ENCODE measurements around the gene AQP3. TPM values are rescaled to one million over a fixed set of nuclear protein-coding genes. Genes with fewer than 3 reads are reported as not detected.

Gene AQP3
- total and polyA plus RNA-seq, 2 of the 13 experiments (the other 11 are each of a cell fraction or from before 2014, with no cell fraction given) = 1.4 to 5.5 TPM

DNA sequence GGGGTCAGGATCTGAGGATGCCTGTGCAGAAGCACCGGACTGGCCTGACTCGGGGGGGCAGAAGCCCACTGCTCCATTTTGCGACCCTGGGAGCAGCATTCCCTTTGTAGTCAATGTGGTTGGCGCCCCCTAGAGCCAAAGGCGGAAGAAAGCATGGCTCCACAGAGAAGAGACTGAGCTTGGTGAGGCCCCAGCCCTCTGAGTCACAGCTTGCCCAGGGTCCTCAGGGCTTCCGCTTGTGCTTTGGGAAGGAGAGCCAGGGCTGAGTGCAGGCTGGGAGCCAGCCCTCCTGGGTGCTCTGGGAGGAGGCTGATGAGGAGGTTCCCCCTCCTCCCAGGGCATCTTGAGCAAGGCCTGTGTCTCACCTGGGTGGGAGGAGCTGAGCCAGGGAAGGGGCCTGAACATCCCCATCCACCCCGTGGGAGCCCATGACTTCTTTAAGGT lies 5.5 kb upstream of the AQP3 start (continued):
- TF ChIP-seq ZBTB3 (CRISPR knock-in tag; IDR thresholded peaks at IDR 0.05; ENCODE audit: borderline replicate concordance, low read depth) (no peak), ETV5 (CRISPR knock-in tag; IDR thresholded peaks at IDR 0.05; ENCODE audit: borderline replicate concordance) (peak; percentile 61; the same call in 1 of the 2 replicates), MATR3 (CRISPR knock-in tag; IDR thresholded peaks at IDR 0.05) (no peak), RCOR2 (CRISPR knock-in tag; IDR thresholded peaks at IDR 0.05) (no peak), MAZ (IDR thresholded peaks at IDR 0.05; ENCODE audit: borderline replicate concordance, low read depth, low read length) (no peak), MAZ (CRISPR knock-in tag; IDR thresholded peaks at IDR 0.05; ENCODE audit: low read depth) (0 out of 2 replicates have a peak, but pooled peaks have one; percentile 30), ZNF672 (CRISPR knock-in tag; IDR thresholded peaks at IDR 0.05) (no peak), SALL1 (CRISPR knock-in tag; IDR thresholded peaks at IDR 0.05) (no peak; the same call in 1 of the 2 replicates), RAD51 (IDR thresholded peaks at IDR 0.05; ENCODE audit: borderline replicate concordance) (no peak)
- TF ChIP-seq, protein P1, sequence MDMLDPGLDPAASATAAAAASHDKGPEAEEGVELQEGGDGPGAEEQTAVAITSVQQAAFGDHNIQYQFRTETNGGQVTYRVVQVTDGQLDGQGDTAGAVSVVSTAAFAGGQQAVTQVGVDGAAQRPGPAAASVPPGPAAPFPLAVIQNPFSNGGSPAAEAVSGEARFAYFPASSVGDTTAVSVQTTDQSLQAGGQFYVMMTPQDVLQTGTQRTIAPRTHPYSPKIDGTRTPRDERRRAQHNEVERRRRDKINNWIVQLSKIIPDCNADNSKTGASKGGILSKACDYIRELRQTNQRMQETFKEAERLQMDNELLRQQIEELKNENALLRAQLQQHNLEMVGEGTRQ (IDR thresholded peaks at IDR 0.05; ENCODE audit: low read depth, low read length) = no peak
- TF ChIP-seq, protein P1 (CRISPR knock-in tag; IDR thresholded peaks at IDR 0.05; ENCODE audit: borderline replicate concordance) = no peak
- TF ChIP-seq, protein P2, sequence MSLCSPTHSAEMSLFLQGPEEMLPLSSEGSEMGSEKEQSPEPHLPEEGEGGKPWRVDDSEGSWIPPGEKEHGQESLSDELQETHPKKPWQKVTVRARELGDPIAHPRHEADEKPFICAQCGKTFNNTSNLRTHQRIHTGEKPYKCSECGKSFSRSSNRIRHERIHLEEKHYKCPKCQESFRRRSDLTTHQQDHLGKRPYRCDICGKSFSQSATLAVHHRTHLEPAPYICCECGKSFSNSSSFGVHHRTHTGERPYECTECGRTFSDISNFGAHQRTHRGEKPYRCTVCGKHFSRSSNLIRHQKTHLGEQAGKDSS (CRISPR knock-in tag; IDR thresholded peaks at IDR 0.05; ENCODE audit: borderline replicate concordance, low read depth) = peak; percentile 54; the same call in 1 of the 2 replicates
- TF ChIP-seq, protein P3, sequence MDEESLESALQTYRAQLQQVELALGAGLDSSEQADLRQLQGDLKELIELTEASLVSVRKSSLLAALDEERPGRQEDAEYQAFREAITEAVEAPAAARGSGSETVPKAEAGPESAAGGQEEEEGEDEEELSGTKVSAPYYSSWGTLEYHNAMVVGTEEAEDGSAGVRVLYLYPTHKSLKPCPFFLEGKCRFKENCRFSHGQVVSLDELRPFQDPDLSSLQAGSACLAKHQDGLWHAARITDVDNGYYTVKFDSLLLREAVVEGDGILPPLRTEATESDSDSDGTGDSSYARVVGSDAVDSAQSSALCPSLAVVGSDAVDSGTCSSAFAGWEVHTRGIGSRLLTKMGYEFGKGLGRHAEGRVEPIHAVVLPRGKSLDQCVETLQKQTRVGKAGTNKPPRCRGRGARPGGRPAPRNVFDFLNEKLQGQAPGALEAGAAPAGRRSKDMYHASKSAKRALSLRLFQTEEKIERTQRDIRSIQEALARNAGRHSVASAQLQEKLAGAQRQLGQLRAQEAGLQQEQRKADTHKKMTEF (CRISPR knock-in tag; IDR thresholded peaks at IDR 0.05) = 0 out of 2 replicates have a peak, but pooled peaks have one; percentile 31
- TF ChIP-seq, protein P4, sequence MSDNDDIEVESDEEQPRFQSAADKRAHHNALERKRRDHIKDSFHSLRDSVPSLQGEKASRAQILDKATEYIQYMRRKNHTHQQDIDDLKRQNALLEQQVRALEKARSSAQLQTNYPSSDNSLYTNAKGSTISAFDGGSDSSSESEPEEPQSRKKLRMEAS (IDR thresholded peaks at IDR 0.05) = peak; percentile 22; the same call in 1 of the 2 replicates
- TF ChIP-seq, protein P5, sequence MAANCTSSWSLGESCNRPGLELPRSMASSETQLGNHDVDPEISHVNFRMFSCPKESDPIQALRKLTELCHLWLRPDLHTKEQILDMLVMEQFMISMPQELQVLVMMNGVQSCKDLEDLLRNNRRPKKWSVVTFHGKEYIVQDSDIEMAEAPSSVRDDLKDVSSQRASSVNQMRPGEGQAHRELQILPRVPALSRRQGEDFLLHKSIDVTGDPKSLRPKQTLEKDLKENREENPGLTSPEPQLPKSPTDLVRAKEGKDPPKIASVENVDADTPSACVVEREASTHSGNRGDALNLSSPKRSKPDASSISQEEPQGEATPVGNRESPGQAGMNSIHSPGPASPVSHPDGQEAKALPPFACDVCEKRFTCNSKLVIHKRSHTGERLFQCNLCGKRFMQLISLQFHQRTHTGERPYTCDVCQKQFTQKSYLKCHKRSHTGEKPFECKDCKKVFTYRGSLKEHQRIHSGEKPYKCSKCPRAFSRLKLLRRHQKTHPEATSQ (CRISPR knock-in tag; IDR thresholded peaks at IDR 0.05; ENCODE audit: borderline replicate concordance) = no peak
- TF ChIP-seq, protein P6, sequence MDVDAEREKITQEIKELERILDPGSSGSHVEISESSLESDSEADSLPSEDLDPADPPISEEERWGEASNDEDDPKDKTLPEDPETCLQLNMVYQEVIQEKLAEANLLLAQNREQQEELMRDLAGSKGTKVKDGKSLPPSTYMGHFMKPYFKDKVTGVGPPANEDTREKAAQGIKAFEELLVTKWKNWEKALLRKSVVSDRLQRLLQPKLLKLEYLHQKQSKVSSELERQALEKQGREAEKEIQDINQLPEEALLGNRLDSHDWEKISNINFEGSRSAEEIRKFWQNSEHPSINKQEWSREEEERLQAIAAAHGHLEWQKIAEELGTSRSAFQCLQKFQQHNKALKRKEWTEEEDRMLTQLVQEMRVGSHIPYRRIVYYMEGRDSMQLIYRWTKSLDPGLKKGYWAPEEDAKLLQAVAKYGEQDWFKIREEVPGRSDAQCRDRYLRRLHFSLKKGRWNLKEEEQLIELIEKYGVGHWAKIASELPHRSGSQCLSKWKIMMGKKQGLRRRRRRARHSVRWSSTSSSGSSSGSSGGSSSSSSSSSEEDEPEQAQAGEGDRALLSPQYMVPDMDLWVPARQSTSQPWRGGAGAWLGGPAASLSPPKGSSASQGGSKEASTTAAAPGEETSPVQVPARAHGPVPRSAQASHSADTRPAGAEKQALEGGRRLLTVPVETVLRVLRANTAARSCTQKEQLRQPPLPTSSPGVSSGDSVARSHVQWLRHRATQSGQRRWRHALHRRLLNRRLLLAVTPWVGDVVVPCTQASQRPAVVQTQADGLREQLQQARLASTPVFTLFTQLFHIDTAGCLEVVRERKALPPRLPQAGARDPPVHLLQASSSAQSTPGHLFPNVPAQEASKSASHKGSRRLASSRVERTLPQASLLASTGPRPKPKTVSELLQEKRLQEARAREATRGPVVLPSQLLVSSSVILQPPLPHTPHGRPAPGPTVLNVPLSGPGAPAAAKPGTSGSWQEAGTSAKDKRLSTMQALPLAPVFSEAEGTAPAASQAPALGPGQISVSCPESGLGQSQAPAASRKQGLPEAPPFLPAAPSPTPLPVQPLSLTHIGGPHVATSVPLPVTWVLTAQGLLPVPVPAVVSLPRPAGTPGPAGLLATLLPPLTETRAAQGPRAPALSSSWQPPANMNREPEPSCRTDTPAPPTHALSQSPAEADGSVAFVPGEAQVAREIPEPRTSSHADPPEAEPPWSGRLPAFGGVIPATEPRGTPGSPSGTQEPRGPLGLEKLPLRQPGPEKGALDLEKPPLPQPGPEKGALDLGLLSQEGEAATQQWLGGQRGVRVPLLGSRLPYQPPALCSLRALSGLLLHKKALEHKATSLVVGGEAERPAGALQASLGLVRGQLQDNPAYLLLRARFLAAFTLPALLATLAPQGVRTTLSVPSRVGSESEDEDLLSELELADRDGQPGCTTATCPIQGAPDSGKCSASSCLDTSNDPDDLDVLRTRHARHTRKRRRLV (CRISPR knock-in tag; IDR thresholded peaks at IDR 0.05) = no peak

All from HepG2 (cell line).